Measurements from ENCODE around the gene PDIA3. TPM values are rescaled to one million over a fixed set of nuclear protein-coding genes. Genes with fewer than 3 reads are reported as not detected.

The PDIA3 gene
- total and polyA plus RNA-seq, 2 of the 13 experiments (the other 11 are each of a cell fraction or from before 2014, with no cell fraction given) = 238 to 433 TPM

GRCh38 chr15:43777267-43777914 lies 31.2 kb downstream of the PDIA3 start (continued):
- TF ChIP-seq ZNF407 (CRISPR knock-in tag; IDR thresholded peaks at IDR 0.05; ENCODE audit: not compliant biosample characterization) = no peak
- TF ChIP-seq MAFG (CRISPR knock-in tag; IDR thresholded peaks at IDR 0.05) = no peak
- TF ChIP-seq EP300 (IDR thresholded peaks at IDR 0.05; ENCODE audit: low read depth in 2 of 2, low read length in 2 of 2) = no peak
- TF ChIP-seq EP300 (CRISPR knock-in tag; IDR thresholded peaks at IDR 0.05; ENCODE audit: borderline replicate concordance) = no peak
- no peak for TF ChIP-seq ZNF530 (CRISPR knock-in tag; IDR thresholded peaks at IDR 0.05; ENCODE audit: low read depth)
- TF ChIP-seq MED1 (CRISPR knock-in tag; IDR thresholded peaks at IDR 0.05) = no peak
- TF ChIP-seq ZNF720 (CRISPR knock-in tag; IDR thresholded peaks at IDR 0.05) = no peak
- TF ChIP-seq ZNF317 (CRISPR knock-in tag; IDR thresholded peaks at IDR 0.05) = no peak
- no peak for TF ChIP-seq RXRA (CRISPR knock-in tag; IDR thresholded peaks at IDR 0.05)
- TF ChIP-seq NR2F6 (IDR thresholded peaks at IDR 0.05) = no peak
- TF ChIP-seq NR2F6 (CRISPR knock-in tag; IDR thresholded peaks at IDR 0.05) = no peak
- TF ChIP-seq ZNF451 (CRISPR knock-in tag; IDR thresholded peaks at IDR 0.05) = 0 out of 2 replicates have a peak, but pooled peaks have one; percentile 7
- no peak for TF ChIP-seq NAIF1 (CRISPR knock-in tag; IDR thresholded peaks at IDR 0.05; ENCODE audit: borderline replicate concordance)
- TF ChIP-seq ZNF276 (CRISPR knock-in tag; IDR thresholded peaks at IDR 0.05; ENCODE audit: low read depth) = 0 out of 2 replicates have a peak, but pooled peaks have one; percentile 39
- no peak for TF ChIP-seq ZNF713 (CRISPR knock-in tag; IDR thresholded peaks at IDR 0.05)
- TF ChIP-seq ZNF724P (CRISPR knock-in tag; IDR thresholded peaks at IDR 0.05; ENCODE audit: borderline replicate concordance) = no peak
- TF ChIP-seq PATZ1 (CRISPR knock-in tag; IDR thresholded peaks at IDR 0.05) = no peak; the same call in 1 of the 2 replicates
- peak; percentile 41; the same call in 1 of the 2 replicates for TF ChIP-seq ESRRA (CRISPR knock-in tag; IDR thresholded peaks at IDR 0.05; ENCODE audit: low read depth)
- TF ChIP-seq KLF11 (CRISPR knock-in tag; IDR thresholded peaks at IDR 0.05) = 0 out of 2 replicates have a peak, but pooled peaks have one; percentile 36

Data from HepG2 (cell line).